ENCODE data around the gene PROSER2. TPM values are rescaled to one million over a fixed set of nuclear protein-coding genes. Genes with fewer than 3 reads are reported as not detected.

Gene PROSER2
- total and polyA plus RNA-seq, 9 of the 15 experiments (the other 6 are each of a cell fraction or from before 2014, with no cell fraction given) = 0.62 to 14.8 (median 2.9) TPM

DNA sequence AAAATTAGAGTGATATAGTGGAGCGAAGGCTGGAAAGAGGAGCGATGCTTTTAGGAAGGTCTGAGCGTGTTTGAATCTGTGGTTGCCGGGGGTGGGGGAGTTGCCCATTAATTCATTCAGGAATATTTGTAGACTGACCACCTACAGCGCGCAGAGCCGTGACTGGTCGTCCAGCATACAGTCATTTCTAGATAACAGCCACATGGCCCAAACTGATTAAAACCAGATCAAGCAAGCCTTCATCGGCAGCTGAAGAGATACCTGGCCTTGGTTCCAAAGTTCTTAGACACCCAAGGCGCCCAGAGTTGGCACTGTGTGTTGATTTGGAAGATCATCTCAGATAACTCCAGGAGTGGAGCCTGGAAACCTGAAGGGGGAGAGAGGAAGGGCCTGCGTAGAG lies 1.7 kb downstream of the PROSER2 start (continued):
- TF ChIP-seq ESRRA (IDR thresholded peaks at IDR 0.05; ENCODE audit: borderline replicate concordance, low read depth) (peak; percentile 26; the same call in 1 of the 2 replicates), SMARCC2 (IDR thresholded peaks at IDR 0.05; ENCODE audit: low read depth) (no peak; the same call in 1 of the 2 replicates), ZNF561 (CRISPR knock-in tag; conservative IDR thresholded peaks at IDR 0.05) (no peak), MTA2 (IDR thresholded peaks at IDR 0.05; ENCODE audit: low read depth) (peak; percentile 41), MEF2A (IDR thresholded peaks at IDR 0.05; ENCODE audit: control insufficient read depth, low read depth, low read length) (no peak), ZNF436 (CRISPR knock-in tag; IDR thresholded peaks at IDR 0.05) (no peak), FOXJ3 (CRISPR knock-in tag; IDR thresholded peaks at IDR 0.05) (no peak), SRSF3 (IDR thresholded peaks at IDR 0.05; ENCODE audit: insufficient read depth, low read length) (no peak), HIVEP1 (CRISPR knock-in tag; IDR thresholded peaks at IDR 0.05) (no peak), ELF4 (CRISPR knock-in tag; IDR thresholded peaks at IDR 0.05) (no peak)
- TF ChIP-seq, protein P1, sequence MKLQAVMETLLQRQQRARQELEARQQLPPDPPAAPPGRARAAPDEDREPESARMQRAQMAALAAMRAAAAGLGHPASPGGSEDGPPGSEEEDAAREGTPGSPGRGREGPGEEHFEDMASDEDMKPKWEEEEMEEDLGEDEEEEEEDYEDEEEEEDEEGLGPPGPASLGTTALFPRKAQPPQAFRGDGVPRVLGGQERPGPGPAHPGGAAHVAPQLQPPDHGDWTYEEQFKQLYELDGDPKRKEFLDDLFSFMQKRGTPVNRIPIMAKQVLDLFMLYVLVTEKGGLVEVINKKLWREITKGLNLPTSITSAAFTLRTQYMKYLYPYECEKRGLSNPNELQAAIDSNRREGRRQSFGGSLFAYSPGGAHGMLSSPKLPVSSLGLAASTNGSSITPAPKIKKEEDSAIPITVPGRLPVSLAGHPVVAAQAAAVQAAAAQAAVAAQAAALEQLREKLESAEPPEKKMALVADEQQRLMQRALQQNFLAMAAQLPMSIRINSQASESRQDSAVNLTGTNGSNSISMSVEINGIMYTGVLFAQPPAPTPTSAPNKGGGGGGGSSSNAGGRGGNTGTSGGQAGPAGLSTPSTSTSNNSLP (IDR thresholded peaks at IDR 0.05; ENCODE audit: borderline replicate concordance, low read depth, low read length) = 0 out of 2 replicates have a peak, but pooled peaks have one; percentile 14
- TF ChIP-seq, protein P2, sequence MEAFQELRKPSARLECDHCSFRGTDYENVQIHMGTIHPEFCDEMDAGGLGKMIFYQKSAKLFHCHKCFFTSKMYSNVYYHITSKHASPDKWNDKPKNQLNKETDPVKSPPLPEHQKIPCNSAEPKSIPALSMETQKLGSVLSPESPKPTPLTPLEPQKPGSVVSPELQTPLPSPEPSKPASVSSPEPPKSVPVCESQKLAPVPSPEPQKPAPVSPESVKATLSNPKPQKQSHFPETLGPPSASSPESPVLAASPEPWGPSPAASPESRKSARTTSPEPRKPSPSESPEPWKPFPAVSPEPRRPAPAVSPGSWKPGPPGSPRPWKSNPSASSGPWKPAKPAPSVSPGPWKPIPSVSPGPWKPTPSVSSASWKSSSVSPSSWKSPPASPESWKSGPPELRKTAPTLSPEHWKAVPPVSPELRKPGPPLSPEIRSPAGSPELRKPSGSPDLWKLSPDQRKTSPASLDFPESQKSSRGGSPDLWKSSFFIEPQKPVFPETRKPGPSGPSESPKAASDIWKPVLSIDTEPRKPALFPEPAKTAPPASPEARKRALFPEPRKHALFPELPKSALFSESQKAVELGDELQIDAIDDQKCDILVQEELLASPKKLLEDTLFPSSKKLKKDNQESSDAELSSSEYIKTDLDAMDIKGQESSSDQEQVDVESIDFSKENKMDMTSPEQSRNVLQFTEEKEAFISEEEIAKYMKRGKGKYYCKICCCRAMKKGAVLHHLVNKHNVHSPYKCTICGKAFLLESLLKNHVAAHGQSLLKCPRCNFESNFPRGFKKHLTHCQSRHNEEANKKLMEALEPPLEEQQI (IDR thresholded peaks at IDR 0.05) = no peak
- TF ChIP-seq, protein P3, sequence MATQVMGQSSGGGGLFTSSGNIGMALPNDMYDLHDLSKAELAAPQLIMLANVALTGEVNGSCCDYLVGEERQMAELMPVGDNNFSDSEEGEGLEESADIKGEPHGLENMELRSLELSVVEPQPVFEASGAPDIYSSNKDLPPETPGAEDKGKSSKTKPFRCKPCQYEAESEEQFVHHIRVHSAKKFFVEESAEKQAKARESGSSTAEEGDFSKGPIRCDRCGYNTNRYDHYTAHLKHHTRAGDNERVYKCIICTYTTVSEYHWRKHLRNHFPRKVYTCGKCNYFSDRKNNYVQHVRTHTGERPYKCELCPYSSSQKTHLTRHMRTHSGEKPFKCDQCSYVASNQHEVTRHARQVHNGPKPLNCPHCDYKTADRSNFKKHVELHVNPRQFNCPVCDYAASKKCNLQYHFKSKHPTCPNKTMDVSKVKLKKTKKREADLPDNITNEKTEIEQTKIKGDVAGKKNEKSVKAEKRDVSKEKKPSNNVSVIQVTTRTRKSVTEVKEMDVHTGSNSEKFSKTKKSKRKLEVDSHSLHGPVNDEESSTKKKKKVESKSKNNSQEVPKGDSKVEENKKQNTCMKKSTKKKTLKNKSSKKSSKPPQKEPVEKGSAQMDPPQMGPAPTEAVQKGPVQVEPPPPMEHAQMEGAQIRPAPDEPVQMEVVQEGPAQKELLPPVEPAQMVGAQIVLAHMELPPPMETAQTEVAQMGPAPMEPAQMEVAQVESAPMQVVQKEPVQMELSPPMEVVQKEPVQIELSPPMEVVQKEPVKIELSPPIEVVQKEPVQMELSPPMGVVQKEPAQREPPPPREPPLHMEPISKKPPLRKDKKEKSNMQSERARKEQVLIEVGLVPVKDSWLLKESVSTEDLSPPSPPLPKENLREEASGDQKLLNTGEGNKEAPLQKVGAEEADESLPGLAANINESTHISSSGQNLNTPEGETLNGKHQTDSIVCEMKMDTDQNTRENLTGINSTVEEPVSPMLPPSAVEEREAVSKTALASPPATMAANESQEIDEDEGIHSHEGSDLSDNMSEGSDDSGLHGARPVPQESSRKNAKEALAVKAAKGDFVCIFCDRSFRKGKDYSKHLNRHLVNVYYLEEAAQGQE (IDR thresholded peaks at IDR 0.05; ENCODE audit: borderline replicate concordance) = peak; percentile 96
- TF ChIP-seq, protein P3 (CRISPR knock-in tag; IDR thresholded peaks at IDR 0.05; ENCODE audit: low read depth) = no peak
- TF ChIP-seq, protein P4, sequence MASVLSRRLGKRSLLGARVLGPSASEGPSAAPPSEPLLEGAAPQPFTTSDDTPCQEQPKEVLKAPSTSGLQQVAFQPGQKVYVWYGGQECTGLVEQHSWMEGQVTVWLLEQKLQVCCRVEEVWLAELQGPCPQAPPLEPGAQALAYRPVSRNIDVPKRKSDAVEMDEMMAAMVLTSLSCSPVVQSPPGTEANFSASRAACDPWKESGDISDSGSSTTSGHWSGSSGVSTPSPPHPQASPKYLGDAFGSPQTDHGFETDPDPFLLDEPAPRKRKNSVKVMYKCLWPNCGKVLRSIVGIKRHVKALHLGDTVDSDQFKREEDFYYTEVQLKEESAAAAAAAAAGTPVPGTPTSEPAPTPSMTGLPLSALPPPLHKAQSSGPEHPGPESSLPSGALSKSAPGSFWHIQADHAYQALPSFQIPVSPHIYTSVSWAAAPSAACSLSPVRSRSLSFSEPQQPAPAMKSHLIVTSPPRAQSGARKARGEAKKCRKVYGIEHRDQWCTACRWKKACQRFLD (CRISPR knock-in tag; IDR thresholded peaks at IDR 0.05) = no peak
